IPS-18c (cell line): ENCODE data around the gene APP.

ENCODE experiments used
- H3K4me3 ChIP-seq: 2 replicates; pipeline ENCODE4 v1.7.0; 2013; ENCODE audit warnings: low read depth, mild to moderate bottlenecking, low read length, moderate library complexity; ENCODE audit not compliant: insufficient read depth
- H3K9me3 ChIP-seq: one replicate; pipeline ENCODE4 v1.6.1; 2013; ENCODE audit warnings: mild to moderate bottlenecking, low read length, moderate library complexity; ENCODE audit not compliant: control insufficient read depth, insufficient read depth

The APP gene

DNA sequence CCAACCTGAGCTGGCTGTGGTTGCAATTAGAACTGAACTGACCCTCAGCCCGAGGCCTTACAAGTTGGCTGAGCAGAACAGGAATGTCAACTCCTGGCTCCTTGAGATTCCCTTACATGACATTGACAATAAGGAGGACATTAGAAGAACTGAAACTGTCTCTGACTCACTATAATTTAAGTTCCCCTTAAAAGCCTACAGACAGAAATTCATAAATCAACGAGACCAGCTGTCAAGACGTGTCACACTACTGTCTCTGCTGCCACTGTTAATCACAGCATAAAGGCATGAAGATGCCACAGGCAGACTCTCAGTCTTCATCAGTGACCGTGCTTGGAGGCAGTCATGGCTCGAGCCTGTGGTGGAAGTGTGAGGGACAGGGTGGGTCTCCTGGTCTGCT is 267.0 kb downstream of the APP start:
- H3K9me3 ChIP-seq = no peaks in the 10 kb centered on the region
- H3K4me3 ChIP-seq = no peak overlapping the region

DNA sequence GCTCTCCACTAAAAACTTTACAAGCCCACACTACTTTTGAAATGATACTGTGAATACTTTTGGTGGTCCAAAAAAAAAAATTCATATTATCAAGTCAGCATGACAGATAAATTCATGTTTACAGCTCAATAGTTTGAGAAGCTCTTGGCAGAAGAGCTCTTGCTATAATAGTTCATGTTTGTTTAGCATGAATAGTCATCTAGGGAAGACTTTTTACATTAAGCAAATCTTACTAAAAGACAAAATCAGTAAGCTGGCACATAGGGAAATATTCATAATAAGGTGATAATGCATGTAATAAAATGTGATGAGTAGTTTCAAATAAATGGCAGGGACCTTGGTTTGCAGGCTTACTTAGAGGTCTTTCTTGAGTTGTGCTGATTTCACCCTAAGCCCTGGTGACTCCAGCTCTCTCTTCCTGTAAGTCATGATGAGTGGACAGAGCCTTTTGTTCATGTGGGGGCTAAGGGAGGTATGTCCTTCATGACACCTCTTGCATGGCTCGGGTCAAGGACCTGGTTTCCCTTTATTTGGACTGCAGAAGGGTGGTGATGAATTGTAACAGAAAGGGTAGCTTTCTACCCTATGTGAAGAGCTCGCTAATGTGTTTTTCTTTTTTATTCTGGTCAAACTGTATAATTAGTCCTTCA is 269.1 kb downstream of the APP start:
- Histone ChIP-seq H3K4me3 (no peak overlapping the region), H3K9me3 (no peaks in the 10 kb centered on the region)

DNA sequence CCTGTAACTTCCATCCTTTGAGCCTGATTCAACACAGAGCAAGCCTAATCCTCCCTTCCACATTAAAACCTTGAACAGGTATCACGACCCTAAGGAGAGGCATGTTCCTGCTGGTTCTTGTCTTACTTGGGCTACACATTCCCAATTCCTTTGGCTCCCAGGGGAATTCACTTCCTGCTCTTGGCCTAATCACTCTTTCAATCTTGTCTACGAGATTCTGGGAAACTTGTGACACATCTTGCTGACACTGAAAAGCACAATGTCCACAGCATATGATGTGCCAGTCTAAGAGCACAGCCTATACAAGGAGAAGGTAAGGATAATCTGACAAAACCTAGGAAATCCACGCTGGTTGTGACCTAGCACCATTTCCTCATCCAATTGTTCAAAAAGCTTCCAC is 271.9 kb downstream of the APP start:
- Histone ChIP-seq H3K4me3 (no peak overlapping the region), H3K9me3 (no peaks in the 10 kb centered on the region)

DNA sequence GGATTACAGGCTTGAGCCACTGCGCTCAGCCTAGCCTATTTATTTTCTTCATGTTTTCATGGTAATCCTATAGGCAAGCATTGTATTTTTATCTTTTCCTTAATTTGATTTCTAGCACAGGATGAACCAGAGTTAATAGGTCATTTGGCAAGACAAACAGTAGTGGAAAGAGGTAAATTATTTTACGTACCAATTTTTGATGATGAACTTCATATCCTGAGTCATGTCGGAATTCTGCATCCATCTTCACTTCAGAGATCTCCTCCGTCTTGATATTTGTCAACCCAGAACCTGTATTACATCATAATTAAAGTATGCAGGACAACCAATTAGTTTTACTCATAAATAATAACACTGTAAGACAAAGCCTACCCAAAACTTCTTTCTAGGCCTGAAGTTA is 273.2 kb downstream of the APP start:
- no peaks in the 10 kb centered on the region for H3K9me3 ChIP-seq
- H3K4me3 ChIP-seq = no peak overlapping the region

DNA sequence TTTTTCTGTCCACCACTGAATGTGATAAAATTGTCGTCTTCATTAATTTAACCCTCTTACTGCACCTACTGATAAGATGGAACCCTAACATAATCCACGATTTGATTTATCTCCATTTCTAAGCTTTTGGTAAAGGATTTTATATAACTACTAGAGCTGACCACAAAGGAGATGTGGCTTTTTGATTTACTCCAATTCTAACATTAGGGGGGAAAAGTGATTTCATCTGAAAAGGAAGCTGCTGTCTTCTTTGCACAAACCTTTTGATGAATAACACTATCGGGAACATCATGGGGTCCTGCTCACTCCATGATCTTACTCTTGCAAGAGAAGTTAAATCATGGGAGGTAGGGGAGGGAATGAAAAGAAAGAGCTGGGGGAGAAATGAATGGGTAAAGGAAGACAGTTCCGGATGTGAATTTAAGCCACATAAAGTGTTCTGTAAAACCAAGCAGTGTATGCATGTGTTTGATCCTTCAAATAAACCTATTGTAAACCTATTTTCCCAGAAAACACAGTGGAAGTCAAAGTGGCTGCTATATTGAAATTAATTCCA is 274.0 kb downstream of the APP start:
- H3K4me3 ChIP-seq = no peak overlapping the region
- H3K9me3 ChIP-seq = no peaks in the 10 kb centered on the region

DNA sequence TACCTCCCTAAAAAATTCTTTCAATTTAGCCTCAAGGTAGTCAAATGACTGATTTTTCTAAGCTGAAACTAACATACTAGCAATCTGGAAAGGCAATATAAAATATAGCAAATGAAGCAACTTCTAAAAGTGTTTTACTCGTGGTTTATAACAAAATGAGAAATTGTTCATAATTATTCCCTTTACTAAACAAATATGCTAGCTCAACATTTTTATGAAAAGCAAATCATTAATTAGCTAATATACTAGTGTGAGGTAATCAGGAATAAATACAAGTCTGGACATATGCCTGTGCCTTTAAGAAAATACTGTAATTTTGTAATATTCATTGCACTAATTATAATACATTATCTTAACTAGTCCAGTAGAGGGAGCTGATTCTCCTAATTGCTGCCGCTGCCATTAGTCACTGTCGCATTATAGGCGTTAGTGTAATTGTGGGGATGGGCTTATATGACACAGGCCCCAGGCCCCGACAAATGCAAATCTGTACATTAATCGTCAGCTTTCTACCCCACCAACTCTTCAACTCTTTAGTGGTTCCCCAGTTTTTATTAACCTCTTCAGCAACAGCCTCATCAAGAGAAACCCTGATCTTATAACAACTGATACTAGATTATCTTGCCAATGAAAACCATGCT is 274.9 kb downstream of the APP start:
- no peaks in the 10 kb centered on the region for H3K9me3 ChIP-seq
- H3K4me3 ChIP-seq = no peak overlapping the region

DNA sequence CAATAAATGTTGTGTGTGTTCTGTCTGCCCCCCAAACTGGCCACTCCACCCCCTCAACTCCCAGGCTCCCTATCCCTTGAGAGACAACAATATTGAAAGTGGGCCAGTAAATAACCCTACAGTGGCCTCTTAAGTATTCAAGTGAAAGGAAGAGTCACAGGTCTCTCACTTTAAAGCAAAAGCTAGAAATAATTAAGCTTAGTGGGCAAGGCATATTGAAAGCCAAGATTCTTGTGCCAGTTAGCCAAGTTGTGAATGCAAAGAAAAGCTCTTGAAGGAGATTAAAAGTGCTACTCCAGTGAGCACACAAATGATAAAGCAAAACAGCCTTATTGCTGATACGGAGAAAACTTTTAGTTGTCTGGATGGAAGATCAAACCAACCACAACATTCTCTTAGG is 277.4 kb downstream of the APP start:
- Histone ChIP-seq H3K9me3 (no peaks in the 10 kb centered on the region), H3K4me3 (no peak overlapping the region)

DNA sequence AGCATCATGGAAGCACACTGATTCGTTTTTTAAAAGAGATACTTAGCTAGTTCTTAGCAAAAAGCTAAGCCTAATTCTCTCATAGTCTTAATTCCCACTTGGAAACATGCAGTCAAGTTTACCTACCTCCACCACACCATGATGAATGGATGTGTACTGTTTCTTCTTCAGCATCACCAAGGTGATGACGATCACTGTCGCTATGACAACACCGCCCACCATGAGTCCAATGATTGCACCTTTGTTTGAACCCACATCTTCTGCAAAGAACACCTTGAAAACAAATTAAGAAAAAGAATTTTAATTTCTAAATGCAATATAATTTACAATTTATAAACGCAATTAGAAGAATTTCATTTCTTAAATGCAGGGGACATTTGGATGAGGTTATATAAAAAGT is 279.0 kb downstream of the APP start:
- no peak overlapping the region for H3K4me3 ChIP-seq
- no peaks in the 10 kb centered on the region for H3K9me3 ChIP-seq

DNA sequence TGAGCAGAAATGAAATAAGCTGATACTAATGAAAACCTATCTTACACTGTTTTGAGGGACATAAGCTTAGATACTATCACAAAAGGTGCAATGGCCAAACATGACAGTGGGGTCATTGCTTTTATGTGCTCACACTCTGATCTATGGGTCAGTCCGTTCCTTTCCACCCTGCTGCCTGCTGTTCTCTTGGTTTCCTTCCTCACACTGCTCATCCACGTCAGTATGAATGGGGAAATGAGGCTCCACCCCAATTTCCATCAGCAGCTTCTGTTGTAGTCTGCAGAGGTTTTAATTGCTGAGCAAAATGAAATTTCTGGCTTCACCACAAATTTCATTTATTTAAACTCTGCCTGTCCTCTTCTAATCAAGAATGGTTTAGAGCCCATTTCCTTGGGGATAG is 280.6 kb downstream of the APP start:
- no peaks in the 10 kb centered on the region for H3K9me3 ChIP-seq

DNA sequence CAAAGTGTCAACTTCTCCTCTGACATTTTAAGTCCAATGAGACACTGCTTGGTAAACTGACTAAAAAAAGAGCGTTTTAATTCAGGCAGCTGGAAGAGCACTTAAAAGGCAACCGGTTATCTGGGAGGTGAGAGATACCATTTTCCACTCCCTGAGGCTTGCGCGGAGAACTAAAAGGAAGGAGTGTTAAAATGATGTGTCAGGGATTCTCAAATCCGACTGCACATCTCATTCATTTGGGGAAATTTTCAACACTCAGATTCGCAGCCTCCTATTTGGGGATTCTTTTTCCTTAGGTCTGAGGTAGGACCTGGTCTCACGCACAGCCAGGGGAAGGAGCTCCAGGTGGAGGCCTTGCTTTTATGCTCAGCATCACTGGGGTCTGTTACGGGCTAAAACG is 281.9 kb downstream of the APP start:
- Histone ChIP-seq H3K4me3 (no peak overlapping the region), H3K9me3 (no peaks in the 10 kb centered on the region)

More for the DNA sequence above, 280.6 kb downstream of the APP start:
- no peak overlapping the region for H3K4me3 ChIP-seq

DNA sequence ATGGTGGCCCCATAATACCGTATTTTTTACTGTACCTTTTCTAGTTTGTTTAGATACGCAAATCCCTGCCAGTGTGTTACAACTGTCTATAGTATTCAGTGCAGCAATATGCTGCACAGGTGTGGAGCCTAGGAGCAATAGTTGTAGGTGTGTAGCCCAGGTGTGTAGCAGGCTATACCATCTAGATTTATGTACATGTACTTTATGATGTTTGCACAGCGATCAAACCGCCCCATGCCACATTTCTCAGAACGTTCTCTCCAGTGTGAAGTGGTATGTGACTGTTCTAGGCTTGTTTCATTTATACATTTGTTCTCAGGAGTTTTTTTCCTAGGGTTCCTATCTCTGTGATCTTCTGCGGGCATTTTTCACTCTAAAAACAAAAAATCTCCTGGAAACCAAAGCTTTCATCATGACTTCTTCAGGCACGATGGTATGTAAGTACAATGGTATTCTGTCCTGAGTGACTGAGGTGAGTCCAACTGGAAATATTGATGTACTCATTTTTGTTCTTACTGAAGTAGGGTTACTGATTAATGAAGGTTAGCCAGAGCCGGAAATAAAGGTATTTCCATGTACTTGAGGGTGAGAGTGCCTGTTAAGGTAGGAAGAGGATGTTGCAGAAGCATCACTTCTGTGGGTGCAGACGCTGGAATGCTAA is 282.8 kb downstream of the APP start:
- Histone ChIP-seq H3K9me3 (no peaks in the 10 kb centered on the region), H3K4me3 (no peak overlapping the region)

DNA sequence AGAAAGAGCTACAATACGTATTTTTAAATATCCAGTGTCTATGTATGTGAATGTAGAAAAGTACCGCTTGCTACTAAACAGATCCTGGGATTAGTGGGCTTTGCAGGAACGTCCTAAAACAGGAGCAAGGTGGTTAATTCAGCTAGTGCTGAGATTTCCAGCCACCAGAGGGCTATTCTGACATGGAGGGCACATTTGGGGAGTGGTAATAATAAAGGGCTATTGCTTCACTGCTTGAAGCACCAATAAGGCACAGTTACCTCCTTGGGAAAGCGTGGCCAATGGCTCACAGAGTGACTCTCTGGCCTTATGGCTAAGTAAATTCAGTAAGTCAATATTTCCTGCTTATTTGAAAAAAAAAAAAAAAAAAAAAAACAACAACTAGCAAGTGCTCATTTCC is 283.4 kb downstream of the APP start:
- Histone ChIP-seq H3K4me3 (no peak overlapping the region), H3K9me3 (no peaks in the 10 kb centered on the region)

DNA sequence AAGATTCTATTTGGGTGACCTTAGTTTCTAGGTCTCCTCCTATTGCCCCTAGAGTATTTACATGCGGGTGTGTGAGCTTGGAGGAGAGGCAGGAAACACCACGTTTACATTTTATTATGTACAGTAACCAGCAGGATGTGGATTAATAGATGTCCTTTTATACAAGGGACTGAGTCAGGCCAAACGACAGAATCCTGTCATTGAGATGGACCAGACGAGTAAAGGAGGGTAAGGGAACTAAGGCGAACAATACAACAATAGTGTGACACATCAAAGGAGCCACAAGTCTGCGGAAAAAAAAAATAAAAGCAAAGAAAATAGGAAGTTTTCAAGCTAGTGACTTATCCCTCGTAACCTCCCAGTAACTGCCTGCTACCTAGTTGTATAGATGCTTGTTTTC is 284.7 kb downstream of the APP start:
- no peaks in the 10 kb centered on the region for H3K9me3 ChIP-seq
- no peak overlapping the region for H3K4me3 ChIP-seq

DNA sequence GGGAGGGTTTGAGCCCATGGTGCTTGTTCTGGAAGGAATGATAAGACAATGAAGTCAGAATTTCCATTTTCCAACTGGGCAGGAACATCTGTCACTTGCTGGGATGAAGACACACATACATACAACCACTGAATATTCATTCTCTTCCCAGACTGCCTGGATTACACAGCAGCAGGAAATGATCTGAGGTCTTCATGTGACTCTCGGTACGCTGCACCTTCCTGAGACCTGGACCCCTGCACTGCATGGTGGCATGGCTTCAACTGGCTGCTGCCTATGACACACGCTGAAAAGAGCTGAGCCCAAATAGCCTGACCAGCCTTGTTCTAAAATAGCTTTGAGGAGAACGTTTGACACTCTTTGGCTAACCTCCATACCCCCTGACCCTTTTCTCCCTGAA is 285.2 kb downstream of the APP start:
- H3K9me3 ChIP-seq = no peaks in the 10 kb centered on the region
- H3K4me3 ChIP-seq = no peak overlapping the region

DNA sequence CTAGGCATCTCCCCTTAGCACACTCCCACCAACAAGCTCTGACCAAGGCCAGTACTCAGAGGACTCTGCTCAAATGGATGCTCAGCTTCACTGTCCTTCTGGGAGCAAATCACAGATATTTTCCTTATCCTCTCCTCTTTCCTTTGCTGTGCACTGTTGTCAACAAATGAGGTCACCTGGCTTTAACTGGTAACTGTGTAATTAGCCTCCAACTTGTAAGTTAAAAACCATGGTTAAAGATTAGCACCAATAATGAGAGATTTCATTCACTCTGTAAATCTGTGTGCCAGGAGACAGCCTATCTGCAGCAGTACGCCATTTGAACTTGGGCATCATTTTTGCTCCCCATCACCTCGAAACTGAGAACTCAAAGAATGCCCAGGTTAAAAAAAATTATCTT is 286.3 kb downstream of the APP start:
- H3K9me3 ChIP-seq = no peaks in the 10 kb centered on the region
- H3K4me3 ChIP-seq = no peak overlapping the region

DNA sequence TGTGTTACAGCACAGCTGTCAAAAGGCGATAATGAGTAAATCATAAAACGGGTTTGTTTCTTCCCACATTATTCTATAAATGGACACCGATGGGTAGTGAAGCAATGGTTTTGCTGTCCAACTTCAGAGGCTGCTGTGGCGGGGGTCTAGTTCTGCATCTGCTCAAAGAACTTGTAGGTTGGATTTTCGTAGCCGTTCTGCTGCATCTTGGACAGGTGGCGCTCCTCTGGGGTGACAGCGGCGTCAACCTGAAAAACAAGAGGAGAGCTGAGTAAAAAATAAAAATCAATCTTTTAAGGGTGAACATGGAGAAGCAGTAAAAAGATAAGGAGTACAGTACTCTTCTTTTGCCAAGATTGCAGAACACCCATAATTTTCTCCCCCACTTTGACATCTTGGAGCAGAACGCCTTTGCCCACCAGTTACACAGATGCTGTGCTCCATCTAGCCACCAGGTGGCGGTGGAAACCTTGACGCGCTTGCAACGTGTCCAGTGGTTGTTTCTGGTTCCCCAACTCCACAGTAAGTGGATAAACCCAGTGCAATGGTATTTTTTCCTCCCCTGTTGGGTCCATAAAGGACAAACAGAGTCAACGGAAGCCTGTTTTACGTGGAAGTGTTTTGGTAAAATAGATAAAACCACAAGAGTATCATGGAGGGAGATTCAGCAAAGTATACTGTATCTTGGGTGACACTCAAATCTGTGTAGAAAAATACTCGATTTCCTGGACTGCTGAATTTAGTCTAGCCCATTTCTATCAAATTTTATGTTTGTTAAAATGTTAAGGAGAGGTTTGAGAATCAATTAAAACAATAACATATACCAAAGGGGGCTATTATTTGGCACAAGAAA is 288.8 kb downstream of the APP start:
- no peaks in the 10 kb centered on the region for H3K9me3 ChIP-seq
- H3K4me3 ChIP-seq = no peak overlapping the region

DNA sequence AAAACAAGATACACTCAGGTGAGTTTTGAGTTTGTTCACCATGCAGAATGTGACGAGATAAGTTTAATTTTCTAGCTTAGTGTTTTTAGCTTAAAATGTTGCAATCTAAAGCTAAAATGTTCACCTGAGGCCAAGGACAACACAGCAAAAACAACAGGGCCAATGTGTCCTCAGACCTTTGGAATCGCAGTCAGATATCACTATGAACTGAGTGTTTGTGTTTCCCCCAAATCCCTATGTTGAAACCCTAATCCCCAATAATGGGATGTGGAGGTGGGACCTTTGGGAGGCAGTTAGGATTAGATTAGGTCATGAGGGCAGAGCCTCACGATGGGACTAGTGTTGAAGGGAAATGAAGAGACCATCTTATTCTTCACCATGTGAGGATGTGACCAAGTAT is 291.4 kb downstream of the APP start:
- Histone ChIP-seq H3K4me3 (no peak overlapping the region), H3K9me3 (no peaks in the 10 kb centered on the region)
